Gastrocnemius medialis (tissue), 4 donors: ENCODE measurements around the gene TTC12. TPM values are rescaled to one million over a fixed set of nuclear protein-coding genes. Genes with fewer than 3 reads are reported as not detected.

Experiments
- ATAC-seq, 2 donors: fragments of 150-250 bp; one replicate each; pipeline ENCODE4 v1.9.1; 2016
- DNase-seq, 2 donors: peaks; one replicate each; pipeline ENCODE4 v3.0.0-alpha.2; 2019
- H3K27ac ChIP-seq, 4 donors: fragments of 200-600 bp; sonication (generic); 1 replicate in 1 of 4; 2 replicates in 3 of 4; pipeline ENCODE4 v1.5.1; 2016 to 2018; ENCODE audit warnings: mild to moderate bottlenecking in 2 of 4, moderate library complexity in 1 of 4
- H3K27me3 ChIP-seq, 3 donors: fragments of 200-600 bp; sonication (generic) in 2 of 3; 1 replicate in 1 of 3; 2 replicates in 2 of 3; pipeline versions ENCODE4 v1.5.1 to v1.6.0; 2016 to 2019; ENCODE audit warnings: mild to moderate bottlenecking in 1 of 3, moderate library complexity in 1 of 3
- H3K36me3 ChIP-seq, 2 donors: fragments of 200-600 bp; sonication (generic) in 1 of 2; one replicate each; pipeline ENCODE4 v1.5.1; 2017 to 2018
- H3K4me1 ChIP-seq, 2 donors: fragments of 200-600 bp; sonication (generic) in 1 of 2; one replicate each; pipeline ENCODE4 v1.5.1; 2016 to 2017; ENCODE audit warnings: mild to moderate bottlenecking in 2 of 2
- H3K4me3 ChIP-seq, 4 donors: fragments of 200-600 bp; sonication (generic) in 3 of 4; 1 replicate in 1 of 4; 2 replicates in 3 of 4; pipeline ENCODE4 v1.5.1; 2016 to 2019; ENCODE audit warnings: mild to moderate bottlenecking in 2 of 4
- H3K9me3 ChIP-seq, 3 donors: fragments of 200-600 bp; sonication (generic) in 2 of 3; 1 replicate in 1 of 3; 2 replicates in 2 of 3; pipeline ENCODE4 v1.5.1; 2016 to 2019
- POLR2A ChIP-seq, 2 donors: fragments of 450-650 bp; IDR thresholded peaks; one replicate each; pipeline ENCODE4 v1.6.1; 2017; ENCODE audit warnings: antibody characterized with exemption in 2 of 2, mild to moderate bottlenecking in 2 of 2, moderate library complexity in 2 of 2
- in situ Hi-C, 4 donors: fragments of 200-750 bp; cut with MboI; loops; one replicate each; pipeline versions ENCODE4 v1.15.0 to v1.8.0; 2017; ENCODE audit warnings: low sequenced_read_pairs in 4 of 4
- intact Hi-C: fragments of 100-400 bp; cut with DNase I; formaldehyde crosslinking; loops from one replicate; pipeline ENCODE4 v1.15.1; 2023; ENCODE audit warnings: low total_unique reads
- total RNA-seq, 4 donors: library from RNA; depleted of rRNA; stranded (reverse); fragments of >200 nt; gene quantifications; one replicate each; pipeline versions ENCODE4 v1.1.0 to v1.2.3, GENCODE V29; 2016
- TF ChIP-seq, protein P1 (sequence below), 5 experiments: fragments of 450-650 bp in 3 of 5; fragments of 200-600 bp in 2 of 5; sonication (generic) in 2 of 5; IDR thresholded peaks in 4 of 5; conservative IDR thresholded peaks in 1 of 5; 1 replicate in 4 of 5; 2 replicates in 1 of 5; pipeline ENCODE4 v1.5.1; 2016 to 2019; ENCODE audit warnings: antibody characterized with exemption in 5 of 5, mild to moderate bottlenecking in 3 of 5, moderate library complexity in 3 of 5

The TTC12 gene
- total RNA-seq, 4 donors from 2014 or later: 3.5 to 22.5 (median 5.2) TPM

DNA sequence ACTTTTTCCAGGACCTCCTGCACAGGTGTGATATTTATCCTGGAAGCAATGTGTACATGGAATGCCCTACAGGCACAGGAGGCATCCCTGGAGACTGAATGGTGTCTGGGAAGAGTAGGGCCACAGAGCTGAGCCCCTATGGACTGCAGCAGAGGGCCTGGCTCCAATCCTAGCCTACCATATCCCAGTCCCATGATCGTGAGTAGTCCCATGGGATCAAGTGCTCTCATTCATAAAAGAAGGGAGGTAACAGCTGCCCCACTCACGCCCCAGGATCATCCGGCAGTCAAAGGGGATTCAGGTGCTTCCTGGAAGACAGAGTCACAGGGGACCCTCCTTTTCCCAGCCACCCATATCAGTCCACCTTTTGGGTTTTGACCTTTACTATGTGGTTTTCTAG lies 97.2 kb downstream of the TTC12 start:
- H3K36me3 ChIP-seq: no peaks in the 10 kb centered on the region
- TF ChIP-seq, protein P1, sequence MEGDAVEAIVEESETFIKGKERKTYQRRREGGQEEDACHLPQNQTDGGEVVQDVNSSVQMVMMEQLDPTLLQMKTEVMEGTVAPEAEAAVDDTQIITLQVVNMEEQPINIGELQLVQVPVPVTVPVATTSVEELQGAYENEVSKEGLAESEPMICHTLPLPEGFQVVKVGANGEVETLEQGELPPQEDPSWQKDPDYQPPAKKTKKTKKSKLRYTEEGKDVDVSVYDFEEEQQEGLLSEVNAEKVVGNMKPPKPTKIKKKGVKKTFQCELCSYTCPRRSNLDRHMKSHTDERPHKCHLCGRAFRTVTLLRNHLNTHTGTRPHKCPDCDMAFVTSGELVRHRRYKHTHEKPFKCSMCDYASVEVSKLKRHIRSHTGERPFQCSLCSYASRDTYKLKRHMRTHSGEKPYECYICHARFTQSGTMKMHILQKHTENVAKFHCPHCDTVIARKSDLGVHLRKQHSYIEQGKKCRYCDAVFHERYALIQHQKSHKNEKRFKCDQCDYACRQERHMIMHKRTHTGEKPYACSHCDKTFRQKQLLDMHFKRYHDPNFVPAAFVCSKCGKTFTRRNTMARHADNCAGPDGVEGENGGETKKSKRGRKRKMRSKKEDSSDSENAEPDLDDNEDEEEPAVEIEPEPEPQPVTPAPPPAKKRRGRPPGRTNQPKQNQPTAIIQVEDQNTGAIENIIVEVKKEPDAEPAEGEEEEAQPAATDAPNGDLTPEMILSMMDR (IDR thresholded peaks at IDR 0.05 in 4 of 5, conservative IDR thresholded peaks at IDR 0.05 in 1 of 5): no peak
- TF ChIP-seq POLR2A (IDR thresholded peaks at IDR 0.05): no peak
- H3K9me3 ChIP-seq: no peaks in the 10 kb centered on the region
- no peak overlapping the region for H3K4me3 ChIP-seq
- DNase-seq: no peak
- H3K27me3 ChIP-seq: no peaks in the 10 kb centered on the region
- intact Hi-C loops: no loop called here
- no peak for ATAC-seq
- no peaks in the 10 kb centered on the region for H3K4me1 ChIP-seq
- in situ Hi-C loops: no loop called here
- H3K27ac ChIP-seq: no peak overlapping the region

DNA sequence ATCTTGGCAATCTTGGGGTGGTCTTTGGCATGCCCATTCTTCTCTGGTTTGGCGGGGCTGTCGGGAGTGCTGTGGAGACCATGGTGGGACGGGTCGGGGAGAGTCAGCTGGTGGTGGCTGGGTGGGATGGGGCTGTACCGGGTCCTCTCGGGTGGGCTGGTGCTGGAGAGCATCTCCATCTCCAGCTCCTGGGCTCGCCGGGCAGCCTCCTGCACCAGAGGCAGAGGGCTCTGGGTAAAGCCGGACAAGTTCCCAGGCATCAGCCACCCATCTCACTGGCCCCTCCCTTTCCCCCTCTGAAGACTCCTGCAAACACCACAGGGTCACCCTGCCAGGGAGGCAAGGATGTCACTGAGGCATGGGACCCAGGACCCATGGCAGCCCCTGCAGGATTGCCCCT lies 98.3 kb downstream of the TTC12 start:
- Histone ChIP-seq H3K27ac (no peak overlapping the region), H3K4me3 (no peak overlapping the region), H3K9me3 (no peaks in the 10 kb centered on the region), H3K36me3 (no peaks in the 10 kb centered on the region), H3K27me3 (no peaks in the 10 kb centered on the region), H3K4me1 (no peaks in the 10 kb centered on the region)
- TF ChIP-seq, protein P1 (IDR thresholded peaks at IDR 0.05 in 4 of 5, conservative IDR thresholded peaks at IDR 0.05 in 1 of 5): no peak
- no peak for TF ChIP-seq POLR2A (IDR thresholded peaks at IDR 0.05)
- DNase-seq (no peak), ATAC-seq (no peak)
- intact Hi-C loops: no loop called here
- in situ Hi-C loops: no loop called here

DNA sequence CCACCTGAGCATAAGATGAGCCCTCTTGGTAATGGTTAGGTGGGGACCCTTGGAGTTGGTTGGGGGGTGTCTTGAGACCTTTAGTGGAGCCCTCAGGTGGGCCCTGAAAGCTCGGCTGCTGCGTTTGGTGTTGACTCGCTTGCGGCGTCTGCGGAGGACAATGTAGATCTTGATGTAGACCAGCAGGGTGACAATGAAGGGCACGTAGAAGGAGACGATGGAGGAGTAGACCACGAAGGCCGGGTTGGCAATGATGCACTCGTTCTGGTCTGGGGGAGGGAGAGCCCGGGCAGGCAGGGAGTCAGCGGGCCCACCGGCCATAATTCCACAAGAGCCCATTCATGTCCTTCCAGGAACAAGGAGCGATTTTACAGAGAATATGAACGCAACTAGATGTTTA lies 101.0 kb downstream of the TTC12 start:
- TF ChIP-seq, protein P1 (IDR thresholded peaks at IDR 0.05 in 4 of 5, conservative IDR thresholded peaks at IDR 0.05 in 1 of 5): no peak
- TF ChIP-seq POLR2A (IDR thresholded peaks at IDR 0.05): no peak
- Histone ChIP-seq H3K4me1 (no peaks in the 10 kb centered on the region), H3K36me3 (no peaks in the 10 kb centered on the region), H3K27me3 (no peaks in the 10 kb centered on the region), H3K27ac (no peak overlapping the region), H3K9me3 (no peaks in the 10 kb centered on the region), H3K4me3 (no peak overlapping the region)
- in situ Hi-C loops: no loop called here
- intact Hi-C loops: no loop called here
- ATAC-seq: no peak
- no peak for DNase-seq

Other genes starting within 250 kb of the TTC12 start
- gene ANKK1, start 73.2 kb downstream of the TTC12 start, total RNA-seq: 1 to 10 TPM in 1 of 4 donors, under 1 TPM in 1, not detected in 2; 0.46 to 1.0 TPM
- 10 to 100 TPM in 1 of 4 donors, under 1 TPM in 1, not detected in 2; 0.41 to 31.3 TPM for gene DRD2, start 160.8 kb downstream of the TTC12 start, total RNA-seq